Measurements from ENCODE around the gene TAS1R2.

DNA sequence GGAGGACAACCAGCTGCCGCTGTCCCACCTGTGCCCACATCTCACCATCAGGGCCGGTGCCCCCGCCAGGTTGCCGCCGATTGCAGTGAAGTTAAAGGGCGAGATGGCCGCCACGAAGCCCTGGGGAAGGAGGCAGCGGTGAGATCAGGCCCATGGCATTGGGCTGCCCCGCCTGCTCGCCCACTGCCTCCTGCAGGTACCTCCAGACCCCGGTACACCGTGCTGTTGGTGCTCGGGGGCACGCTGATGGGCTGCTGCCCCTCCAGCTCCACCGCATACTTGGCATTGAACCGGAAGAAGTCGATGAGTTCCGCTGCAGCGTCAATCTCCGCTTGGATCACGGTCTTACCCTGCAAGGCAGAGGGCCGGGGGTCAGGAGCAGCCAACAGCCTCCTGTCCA lies 23.6 kb upstream of the TAS1R2 start:
- TF ChIP-seq SNAI2 (CRISPR knock-in tag; IDR thresholded peaks at IDR 0.05) = no peak
- no peak for TF ChIP-seq ZNF70 (CRISPR knock-in tag; IDR thresholded peaks at IDR 0.05)
- no peak for TF ChIP-seq ZC3H10 (CRISPR knock-in tag; IDR thresholded peaks at IDR 0.05)
- no peak for TF ChIP-seq RARB (CRISPR knock-in tag; IDR thresholded peaks at IDR 0.05)
- TF ChIP-seq ISL1 (CRISPR knock-in tag; IDR thresholded peaks at IDR 0.05) = no peak
- no peak for TF ChIP-seq CREB5 (CRISPR knock-in tag; IDR thresholded peaks at IDR 0.05; ENCODE audit: low read depth)
- no peak for TF ChIP-seq CSRNP3 (CRISPR knock-in tag; IDR thresholded peaks at IDR 0.05)
